Stimulated activated CD4-positive, alpha-beta T cell treated with anti-CD3 and anti-CD28 coated beads, Interleukin-1b, Interleukin-23, amount 100 ng/mL, for 1 hour (primary cell): ENCODE results near the gene FFAR1.

Experiments
- DNase-seq, 2 donors: peaks; one replicate each; pipeline ENCODE4 v3.0.0-alpha.2; 2020; ENCODE audit warnings: low read depth in 2 of 2

FFAR1 gene

GRCh38 chr19:35315883-35316282 is 31.8 kb upstream of the FFAR1 start:
- DNase-seq, result no peak

DNA sequence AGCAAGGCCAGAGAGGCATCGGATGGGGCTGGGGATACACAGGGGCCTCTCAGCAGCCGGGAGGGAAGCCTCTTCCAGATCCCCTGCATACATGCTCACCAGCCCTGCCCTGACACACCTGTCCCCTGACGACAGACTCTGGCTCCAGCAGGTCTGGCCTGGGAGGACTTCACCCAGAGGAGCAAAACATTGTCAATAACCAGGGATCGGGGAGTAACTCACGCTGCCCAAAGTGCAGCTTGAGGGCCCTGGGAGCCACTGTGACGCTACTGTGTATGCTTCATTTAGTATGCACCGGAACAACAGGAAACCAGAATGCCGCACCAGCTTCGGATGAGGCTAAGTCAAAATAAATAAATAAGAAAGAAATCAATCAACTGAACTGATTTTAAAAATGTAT is 31.1 kb upstream of the FFAR1 start:
- DNase-seq, result no peak

- DNase-seq, result no peak
These were observed 30.1 kb upstream of the FFAR1 start for GRCh38 chr19:35317464-35318043.

DNA sequence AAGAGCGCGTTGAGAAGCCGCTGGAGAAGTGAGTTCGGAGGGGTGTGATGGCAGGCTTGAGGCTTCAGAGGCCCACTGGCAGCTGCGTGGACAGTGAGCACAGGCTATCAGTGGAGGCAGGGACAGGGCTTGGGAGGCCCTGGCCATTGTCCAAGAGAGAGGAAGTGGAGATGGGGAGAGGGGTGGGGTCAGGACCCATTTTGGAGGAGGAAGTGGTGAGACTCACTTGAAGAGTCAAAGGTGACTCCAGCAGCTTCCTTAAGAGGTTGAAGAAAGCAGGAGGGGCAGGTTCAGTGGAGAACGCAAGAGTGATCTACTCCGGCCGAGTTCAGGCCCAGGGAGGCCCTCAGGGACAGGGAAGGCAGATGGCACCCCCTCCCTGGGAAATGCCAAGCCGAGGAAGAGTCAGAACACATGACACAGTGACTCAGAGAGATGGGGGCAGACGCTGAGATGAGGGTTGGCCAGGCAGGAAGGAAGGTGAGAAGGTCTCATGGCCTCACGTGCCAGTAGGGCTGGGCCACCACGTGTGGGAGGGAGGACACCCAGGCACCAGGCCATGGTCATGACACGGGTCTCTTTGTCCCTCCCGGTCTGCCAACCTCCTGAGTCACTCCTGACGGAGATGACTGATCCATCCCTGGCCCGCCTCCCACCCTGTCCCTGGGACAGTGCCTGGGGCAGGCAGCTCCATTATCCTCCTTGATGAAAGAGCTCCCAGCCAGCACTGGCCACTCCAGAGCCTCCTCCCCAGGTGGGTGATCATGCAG is 28.8 kb upstream of the FFAR1 start:
- DNase-seq, result no peak

- no peak for DNase-seq
These were observed 27.5 kb upstream of the FFAR1 start for GRCh38 chr19:35320065-35320713.

DNA sequence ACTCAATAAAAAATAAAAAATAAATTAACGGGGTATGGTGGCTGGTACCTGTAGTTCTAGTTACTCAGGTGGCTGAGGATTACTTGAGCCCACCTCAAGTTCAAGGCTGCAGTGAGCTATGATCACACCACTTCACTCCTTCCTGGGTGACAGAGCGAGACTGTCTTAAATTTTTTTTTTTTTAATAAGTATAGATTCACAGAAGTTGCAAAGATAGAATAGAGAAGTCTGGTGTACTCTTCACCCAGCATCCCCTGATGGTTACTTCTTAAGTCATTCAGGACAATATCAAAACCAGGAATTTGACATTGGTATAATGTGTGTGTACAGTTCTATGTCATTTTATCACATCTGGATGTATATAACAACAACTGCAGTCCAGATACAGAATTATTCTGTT is 26.4 kb upstream of the FFAR1 start:
- no peak for DNase-seq

DNA sequence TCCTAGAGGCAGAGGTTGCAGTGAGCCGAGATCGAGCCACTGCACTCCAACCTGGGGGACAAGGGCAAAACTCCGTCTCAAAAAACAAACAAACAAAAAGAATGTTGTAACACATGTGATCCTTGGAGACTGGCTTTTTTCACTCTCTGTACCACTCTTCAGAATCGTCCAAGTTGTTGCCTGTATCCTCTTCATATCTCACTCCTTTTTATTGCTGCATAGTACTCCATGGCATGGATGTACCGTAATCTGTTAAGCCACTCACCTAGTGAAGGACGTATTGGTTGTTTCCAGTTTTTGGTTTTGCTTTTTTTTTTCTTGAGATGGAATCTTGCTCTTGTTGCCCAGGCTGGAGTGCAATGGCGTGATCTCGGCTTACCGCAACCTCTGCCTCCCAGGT is 25.7 kb upstream of the FFAR1 start:
- DNase-seq, result no peak

GRCh38 chr19:35327642-35328041 is 20.1 kb upstream of the FFAR1 start:
- DNase-seq, result no peak

GRCh38 chr19:35328851-35329285 is 18.8 kb upstream of the FFAR1 start, which contains the start of gene CD22:
Gene CD22 (plus strand): TSS chr19:35329187. CDS start chr19:35332041, 2,854 bp downstream.
- DNase-seq, result no peak

GRCh38 chr19:35329323-35329722 is 18.4 kb upstream of the FFAR1 start:
- no peak for DNase-seq

- no peak for DNase-seq
These were observed 17.2 kb upstream of the FFAR1 start for GRCh38 chr19:35330475-35330874.

- DNase-seq, result no peak
These were observed 16.0 kb upstream of the FFAR1 start for GRCh38 chr19:35331551-35332214.

GRCh38 chr19:35332817-35333216 is 14.9 kb upstream of the FFAR1 start:
- DNase-seq, result no peak

DNA sequence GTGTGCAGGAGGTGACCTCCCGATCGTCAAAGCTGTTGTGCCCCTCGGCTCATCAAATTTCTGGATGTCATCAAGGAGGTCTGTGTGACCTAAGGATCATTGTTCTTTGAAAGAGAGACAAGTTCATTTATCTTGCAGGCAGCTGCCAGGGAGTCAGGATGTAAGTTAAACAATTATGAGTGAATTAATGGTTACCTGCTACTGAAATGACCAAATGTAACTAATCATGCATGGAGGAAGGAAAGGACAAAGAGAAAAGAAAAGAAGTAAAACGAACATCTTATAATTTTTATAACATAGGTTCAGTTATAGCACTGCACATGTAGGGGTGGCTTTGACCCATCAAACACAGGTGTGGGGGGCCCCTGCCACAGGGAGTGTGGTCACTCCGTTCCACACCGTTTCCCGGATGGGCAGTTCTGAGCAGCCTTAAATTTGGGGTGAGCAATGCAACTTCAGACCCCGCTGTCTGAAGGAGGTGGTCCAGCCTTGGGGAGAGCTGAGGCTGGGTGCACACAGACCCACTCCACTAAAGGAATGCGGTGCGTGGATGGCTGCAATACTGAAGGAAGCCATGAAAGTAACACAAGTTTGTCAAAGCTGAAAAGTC is 13.5 kb upstream of the FFAR1 start:
- no peak for DNase-seq

DNA sequence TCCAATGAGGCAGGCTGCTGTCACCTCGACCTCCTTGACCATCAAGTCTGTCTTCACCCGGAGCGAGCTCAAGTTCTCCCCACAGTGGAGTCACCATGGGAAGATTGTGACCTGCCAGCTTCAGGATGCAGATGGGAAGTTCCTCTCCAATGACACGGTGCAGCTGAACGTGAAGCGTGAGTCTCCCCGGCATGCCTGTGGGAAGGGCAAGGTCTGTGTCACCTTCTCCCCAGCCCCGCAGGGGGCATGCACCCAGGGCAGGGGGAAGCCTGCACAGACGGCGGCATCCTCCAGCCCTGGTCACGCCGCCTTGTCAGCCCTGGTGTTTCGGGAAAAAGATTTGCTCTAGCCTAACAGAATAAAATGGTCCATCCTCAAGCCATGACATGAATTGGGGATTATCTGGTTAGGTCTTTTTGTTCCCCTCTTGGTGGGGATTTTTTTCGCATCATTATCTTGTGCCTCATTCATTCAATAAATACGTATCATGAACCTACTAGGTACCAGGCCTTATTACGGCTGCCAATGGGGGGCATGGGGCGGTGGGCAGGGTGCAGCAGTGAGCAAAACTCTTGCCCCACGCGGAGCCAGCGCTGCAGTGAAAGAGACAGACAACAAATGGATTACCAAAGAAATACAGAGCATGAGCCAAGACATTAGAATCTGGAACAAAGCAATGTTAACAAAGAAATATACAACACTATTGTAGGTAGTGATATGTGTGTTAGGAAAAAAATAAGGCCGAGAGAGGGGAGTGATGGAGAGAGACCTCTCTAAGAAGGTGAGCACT is 11.3 kb upstream of the FFAR1 start:
- no peak for DNase-seq

- no peak for DNase-seq
These were observed 10.4 kb upstream of the FFAR1 start for GRCh38 chr19:35337097-35337983.

DNA sequence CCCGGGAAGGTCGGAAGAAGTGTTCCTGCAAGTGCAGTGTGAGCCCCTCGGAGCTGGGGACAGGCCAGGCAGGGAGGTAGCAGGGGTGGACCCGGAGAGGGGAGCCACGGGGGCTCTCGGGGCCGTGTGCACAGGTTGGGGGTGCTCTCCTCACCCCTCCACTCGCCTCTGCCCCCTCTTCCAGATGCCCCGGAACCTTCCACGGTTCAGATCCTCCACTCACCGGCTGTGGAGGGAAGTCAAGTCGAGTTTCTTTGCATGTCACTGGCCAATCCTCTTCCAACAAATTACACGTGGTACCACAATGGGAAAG is 9.8 kb upstream of the FFAR1 start:
- DNase-seq, result no peak

GRCh38 chr19:35340431-35340830 is 7.3 kb upstream of the FFAR1 start:
- DNase-seq, result no peak

- no peak for DNase-seq
These were observed 6.7 kb upstream of the FFAR1 start for GRCh38 chr19:35341006-35341405.

- no peak for DNase-seq
These were observed 6.0 kb upstream of the FFAR1 start for GRCh38 chr19:35341565-35342225.
